ENCODE data around the gene HOOK2.

- TF ChIP-seq POLR2AphosphoS5 (IDR thresholded peaks at IDR 0.05; ENCODE audit: borderline replicate concordance, low read depth, low read length) (no peak), EZH2 (IDR thresholded peaks at IDR 0.05) (no peak)
Measured at GRCh38 chr19:12764698-12765097, 10.7 kb downstream of the HOOK2 start.
